ENCODE results near the gene WDFY2. TPM values are rescaled to one million over a fixed set of nuclear protein-coding genes. Genes with fewer than 3 reads are reported as not detected.

Gene WDFY2
- total and polyA plus RNA-seq, 2 of the 8 experiments (the other 6 are each of a cell fraction or from before 2014, with no cell fraction given): 13.9 to 29.0 TPM

DNA sequence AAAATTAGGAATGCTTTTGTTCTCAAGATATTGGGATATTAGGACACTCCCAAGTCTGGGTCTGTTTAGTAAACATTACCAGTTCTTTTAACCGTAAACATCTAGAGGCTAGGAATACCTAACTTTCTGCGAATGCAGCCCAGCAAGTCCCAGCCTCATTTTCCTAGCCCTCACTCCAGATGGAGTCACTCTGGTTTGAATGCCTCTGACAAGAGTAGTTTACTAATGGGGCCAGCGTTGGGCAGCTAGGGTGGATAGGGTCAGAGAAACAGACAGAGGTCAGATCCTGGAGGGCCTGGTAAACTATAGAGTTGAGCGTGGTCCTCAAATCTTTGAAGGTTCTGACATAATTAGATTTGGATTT lies 53.6 kb downstream of the WDFY2 start:
- Histone ChIP-seq H3K9ac (replicated peaks in 1 of 4; ENCODE audit: extremely low read depth in 1 of 4, low read depth in 3 of 4, low read length in 3 of 4) (no peak overlapping the region), H2BK12ac (ENCODE audit: low read depth, low read length) (no peak overlapping the region), H2AFZ (ENCODE audit: low read length) (no peak overlapping the region), H3K27ac (ENCODE audit: low read depth, low read length) (no peak overlapping the region), H3K36me3 (ENCODE audit: control insufficient read depth in 2 of 4, insufficient read depth in 4 of 4, low read length in 3 of 4) (no peaks in the 10 kb centered on the region), H3K14ac (ENCODE audit: insufficient read length) (no peak overlapping the region), H3K27me3 (replicated peaks in 1 of 4; ENCODE audit: control insufficient read depth in 3 of 4, extremely low read depth in 1 of 4, insufficient read depth in 3 of 4, low read length in 3 of 4) (no peaks in the 10 kb centered on the region), H2BK20ac (ENCODE audit: low read length) (no peak overlapping the region), H2BK120ac (replicated peaks; ENCODE audit: low read depth, low read length) (no peak overlapping the region), H3K23me2 (ENCODE audit: low read depth, low read length) (no peaks in the 10 kb centered on the region), H3K4me1 (replicated peaks in 1 of 4; ENCODE audit: control insufficient read depth in 3 of 4, insufficient read depth in 4 of 4, low read length in 3 of 4) (peaks cover 5 to 16% (median 15%) of the 10 kb centered on the region in 4 experiments), H3K18ac (ENCODE audit: extremely low read depth, low read length) (no peak overlapping the region), H4K91ac (replicated peaks; ENCODE audit: insufficient read length, low read length) (no peak overlapping the region), H3K4me3 (ENCODE audit: extremely low read depth in 1 of 4, insufficient read depth in 2 of 4, low read depth in 3 of 4, low read length in 4 of 4) (no peak overlapping the region), H3K79me1 (ENCODE audit: low read depth, low read length) (peaks cover 4% of the 10 kb centered on the region), H4K20me1 (replicated peaks in 1 of 2; ENCODE audit: control insufficient read depth in 1 of 2, insufficient read depth in 2 of 2, low read length in 2 of 2) (no peaks in the 10 kb centered on the region), H3K4ac (replicated peaks; ENCODE audit: insufficient read length, low read depth, low read length) (no peak overlapping the region), H3K23ac (ENCODE audit: insufficient read length) (no peak overlapping the region), H3K79me2 (ENCODE audit: control insufficient read depth in 1 of 2, insufficient read depth in 2 of 2, low read length in 2 of 2) (peaks cover 0 to 91% of the 10 kb centered on the region in 2 experiments; a peak in 3 of 4 replicates), H2BK15ac (ENCODE audit: low read length) (no peak overlapping the region), H4K5ac (ENCODE audit: insufficient read length, low read depth, low read length) (no peak overlapping the region), H4K8ac (ENCODE audit: extremely low read depth, insufficient read depth, low read length) (no peak overlapping the region), H2BK5ac (ENCODE audit: low read depth, low read length) (no peak overlapping the region), H2AK5ac (ENCODE audit: low read depth, low read length) (no peak overlapping the region), H3K56ac (replicated peaks; ENCODE audit: insufficient read length, low read depth, low read length) (no peak overlapping the region), H3K9me3 (ENCODE audit: insufficient read depth in 2 of 2, low read depth in 1 of 2, low read length in 1 of 2) (no peaks in the 10 kb centered on the region), H3K4me2 (ENCODE audit: insufficient read depth in 1 of 2, low read depth in 2 of 2, low read length in 2 of 2) (peak overlapping the region; percentile 38 to 44; a peak in 2 of 4 replicates)
- 72% methylated on average over 4 of the region's 4 CpGs; no CpG with 5 or more reads in 1 of the 2 experiments for WGBS, 2 experiments (ENCODE audit: extremely low coverage in 1 of 2, insufficient coverage in 1 of 2, insufficient read length in 1 of 2, insufficient replicate concordance in 2 of 2, low coverage in 1 of 2, low lambda C conversion rate in 2 of 2, missing lambda C conversion rate in 1 of 2)
- no peak for TF ChIP-seq SP4 (IDR thresholded peaks at IDR 0.05; ENCODE audit: low read length)
- TF ChIP-seq CBX8 (IDR thresholded peaks at IDR 0.05; ENCODE audit: borderline replicate concordance, low read depth, low read length): no peak
- no peak for TF ChIP-seq GABPA (IDR thresholded peaks at IDR 0.05; ENCODE audit: borderline replicate concordance, insufficient read depth, low read length)
- TF ChIP-seq KDM4A (IDR thresholded peaks at IDR 0.05; ENCODE audit: low read depth, low read length, severe bottlenecking): no peak
- TF ChIP-seq POLR2A (IDR thresholded peaks at IDR 0.05; ENCODE audit: control extremely low read depth in 1 of 2, low read depth in 2 of 2, low read length in 2 of 2): no peak
- TF ChIP-seq CTBP2 (IDR thresholded peaks at IDR 0.05; ENCODE audit: borderline replicate concordance, insufficient read depth, insufficient read length, low read length): no peak
- TF ChIP-seq EZH2 (IDR thresholded peaks at IDR 0.05; ENCODE audit: low read depth, low read length, severe bottlenecking): no peak
- TF ChIP-seq NRF1 (IDR thresholded peaks at IDR 0.05; ENCODE audit: low read depth, low read length): no peak
- no peak for TF ChIP-seq SP1 (IDR thresholded peaks at IDR 0.05; ENCODE audit: low read depth, low read length)
- TF ChIP-seq POU5F1 (IDR thresholded peaks at IDR 0.05; ENCODE audit: low read depth, low read length): no peak
- TF ChIP-seq SP2 (IDR thresholded peaks at IDR 0.05; ENCODE audit: low read length): no peak
- TF ChIP-seq CEBPB (IDR thresholded peaks at IDR 0.05; ENCODE audit: low read depth, low read length): no peak
- FAIRE-seq: no peak
- ChIA-PET CTCF (ENCODE audit: partially characterized antibody) (interaction anchor here (0.5 kb wide), 1 partner anchor 16 kb away, joined by 3 read pairs; no protein-coding TSS in a partner anchor), POLR2A (ENCODE audit: partially characterized antibody) (interaction anchor here (0.9 to 1.2 kb wide), 3 partner anchors 52 to 185 kb away, joined by 3 read pairs; partner anchors contain the start of gene INTS6)
- DNase-seq (ENCODE audit: low read depth in 1 of 2, low spot score in 2 of 2): no peak

Data from H1 (cell line).